ENCODE results near the gene FAM168B.
"Not testable (repeated sequence)": the region's sequence is repeated elsewhere in the genome, so short reads cannot be mapped to it uniquely, and the experiment has no call there.

The FAM168B gene

GRCh38 chr2:131085646-131086045, 7.6 kb downstream of the FAM168B start:
- no peak overlapping the region for H4K91ac ChIP-seq (ENCODE audit: low read depth, low read length)
- WGBS (ENCODE audit: extremely low coverage, insufficient coverage, insufficient read length): no CpG with 5 or more reads among the region's 2 CpGs
- H4K8ac ChIP-seq (ENCODE audit: low read depth, low read length): no peak overlapping the region

GRCh38 chr2:131081190-131081589, 12.1 kb downstream of the FAM168B start:
- DNase-seq: no peak
- no peak overlapping the region for H3K23ac ChIP-seq (ENCODE audit: low read length)
- H2AFZ ChIP-seq (ENCODE audit: insufficient read depth, low read length, poor library complexity): no peak overlapping the region
- no peak overlapping the region for H3K27ac ChIP-seq (ENCODE audit: low read depth, low read length)
- H2BK12ac ChIP-seq (ENCODE audit: low read length): no peak overlapping the region
- no peak overlapping the region for H2BK120ac ChIP-seq (ENCODE audit: insufficient read depth, low read length, poor library complexity)
- H3K18ac ChIP-seq (ENCODE audit: low read length): no peak overlapping the region
- no peak overlapping the region for H2BK5ac ChIP-seq (ENCODE audit: low read depth, low read length, poor library complexity)
- no peaks in the 10 kb centered on the region for H3K27me3 ChIP-seq (ENCODE audit: insufficient read depth, low read length)
- WGBS (ENCODE audit: extremely low coverage, insufficient coverage, insufficient read length): no CpG with 5 or more reads among the region's 4 CpGs
- H3K79me2 ChIP-seq (ENCODE audit: control insufficient read depth, insufficient read depth, low read length, poor library complexity): peaks cover 4% of the 10 kb centered on the region
- H3K4me2 ChIP-seq (ENCODE audit: low read length): no peak overlapping the region
- no peak overlapping the region for H4K12ac ChIP-seq (ENCODE audit: low read depth, low read length)
- no peaks in the 10 kb centered on the region for H3K9me3 ChIP-seq (ENCODE audit: insufficient read depth, low read depth, low read length)
- no peak overlapping the region for H3K4me3 ChIP-seq (ENCODE audit: low read depth, low read length)
- no peak overlapping the region for H4K8ac ChIP-seq (ENCODE audit: low read depth, low read length)
- H3K4me1 ChIP-seq (ENCODE audit: control insufficient read depth in 1 of 2, insufficient read depth in 2 of 2, low read length in 2 of 2): peaks cover under 1 to 4% of the 10 kb centered on the region in 2 experiments
- no peak overlapping the region for H3K9ac ChIP-seq (ENCODE audit: low read length)
- H3K79me1 ChIP-seq (ENCODE audit: low read length): no peaks in the 10 kb centered on the region
- H3K4ac ChIP-seq (ENCODE audit: low read depth, low read length): peak overlapping the region; percentile 1
- no peak overlapping the region for H3K14ac ChIP-seq (ENCODE audit: low read length)
- no peak overlapping the region for H2AK5ac ChIP-seq (ENCODE audit: low read length)
- peaks cover 21 to 36% of the 10 kb centered on the region in 2 experiments for H3K36me3 ChIP-seq (ENCODE audit: control insufficient read depth in 1 of 2, insufficient read depth in 2 of 2, low read length in 2 of 2)
- H4K91ac ChIP-seq (ENCODE audit: low read depth, low read length): no peak overlapping the region

More at GRCh38 chr2:131085646-131086045, 7.6 kb downstream of the FAM168B start:
- H2AK5ac ChIP-seq (ENCODE audit: low read length): no peak overlapping the region
- peaks cover 17 to 32% of the 10 kb centered on the region in 2 experiments for H3K36me3 ChIP-seq (ENCODE audit: control insufficient read depth in 1 of 2, insufficient read depth in 2 of 2, low read length in 2 of 2)
- no peak overlapping the region for H3K18ac ChIP-seq (ENCODE audit: low read length)
- no peak overlapping the region for H2AFZ ChIP-seq (ENCODE audit: insufficient read depth, low read length, poor library complexity)
- H3K27me3 ChIP-seq (ENCODE audit: insufficient read depth, low read length): no peaks in the 10 kb centered on the region
- no peak overlapping the region for H3K27ac ChIP-seq (ENCODE audit: low read depth, low read length)
- H3K4me1 ChIP-seq (ENCODE audit: control insufficient read depth in 1 of 2, insufficient read depth in 2 of 2, low read length in 2 of 2): no peaks in the 10 kb centered on the region
- H3K79me1 ChIP-seq (ENCODE audit: low read length): no peaks in the 10 kb centered on the region
- H2BK5ac ChIP-seq (ENCODE audit: low read depth, low read length, poor library complexity): no peak overlapping the region
- H4K12ac ChIP-seq (ENCODE audit: low read depth, low read length): no peak overlapping the region
- no peak for DNase-seq
- H3K4me2 ChIP-seq (ENCODE audit: low read length): no peak overlapping the region
- peak overlapping the region; percentile 65 for H3K4ac ChIP-seq (ENCODE audit: low read depth, low read length)
- H3K4me3 ChIP-seq (ENCODE audit: low read depth, low read length): no peak overlapping the region
- peaks cover 10% of the 10 kb centered on the region for H3K79me2 ChIP-seq (ENCODE audit: control insufficient read depth, insufficient read depth, low read length, poor library complexity)
- H3K9me3 ChIP-seq (ENCODE audit: insufficient read depth, low read depth, low read length): no peaks in the 10 kb centered on the region
- H3K23ac ChIP-seq (ENCODE audit: low read length): no peak overlapping the region
- no peak overlapping the region for H3K14ac ChIP-seq (ENCODE audit: low read length)
- H2BK12ac ChIP-seq (ENCODE audit: low read length): no peak overlapping the region
- no peak overlapping the region for H3K9ac ChIP-seq (ENCODE audit: low read length)
- no peak overlapping the region for H2BK120ac ChIP-seq (ENCODE audit: insufficient read depth, low read length, poor library complexity)

GRCh38 chr2:131079931-131080330, 13.3 kb downstream of the FAM168B start:
- not testable (repeated sequence) for H3K27me3 ChIP-seq (ENCODE audit: insufficient read depth, low read length); H3K9ac ChIP-seq (ENCODE audit: low read length); H4K12ac ChIP-seq (ENCODE audit: low read depth, low read length); H3K4me2 ChIP-seq (ENCODE audit: low read length); H2BK5ac ChIP-seq (ENCODE audit: low read depth, low read length, poor library complexity); H3K9me3 ChIP-seq (ENCODE audit: insufficient read depth, low read depth, low read length); H3K14ac ChIP-seq (ENCODE audit: low read length); H3K4me1 ChIP-seq (ENCODE audit: control insufficient read depth in 1 of 2, insufficient read depth in 2 of 2, low read length in 2 of 2); H3K79me1 ChIP-seq (ENCODE audit: low read length); H3K27ac ChIP-seq (ENCODE audit: low read depth, low read length); DNase-seq; H3K4me3 ChIP-seq (ENCODE audit: low read depth, low read length); H2AK5ac ChIP-seq (ENCODE audit: low read length); H3K18ac ChIP-seq (ENCODE audit: low read length); H3K4ac ChIP-seq (ENCODE audit: low read depth, low read length); H4K8ac ChIP-seq (ENCODE audit: low read depth, low read length); H3K23ac ChIP-seq (ENCODE audit: low read length); H4K91ac ChIP-seq (ENCODE audit: low read depth, low read length); H2BK120ac ChIP-seq (ENCODE audit: insufficient read depth, low read length, poor library complexity); H2BK12ac ChIP-seq (ENCODE audit: low read length); H2AFZ ChIP-seq (ENCODE audit: insufficient read depth, low read length, poor library complexity)
- Histone ChIP-seq H3K36me3 (ENCODE audit: control insufficient read depth in 1 of 2, insufficient read depth in 2 of 2, low read length in 2 of 2) (peaks cover 30 to 42% of the 10 kb centered on the region in 2 experiments), H3K79me2 (ENCODE audit: control insufficient read depth, insufficient read depth, low read length, poor library complexity) (peaks cover 10% of the 10 kb centered on the region)
- WGBS (ENCODE audit: extremely low coverage, insufficient coverage, insufficient read length): no CpG with 5 or more reads among the region's 6 CpGs

- no peak overlapping the region for H2AFZ ChIP-seq (ENCODE audit: insufficient read depth, low read length, poor library complexity)
- H3K4me3 ChIP-seq (ENCODE audit: low read depth, low read length): no peak overlapping the region
- H2BK5ac ChIP-seq (ENCODE audit: low read depth, low read length, poor library complexity): no peak overlapping the region
- H3K79me1 ChIP-seq (ENCODE audit: low read length): no peaks in the 10 kb centered on the region
- peaks cover 6% of the 10 kb centered on the region for H3K79me2 ChIP-seq (ENCODE audit: control insufficient read depth, insufficient read depth, low read length, poor library complexity)
- DNase-seq: no peak
- H3K18ac ChIP-seq (ENCODE audit: low read length): no peak overlapping the region
- no peak overlapping the region for H3K23ac ChIP-seq (ENCODE audit: low read length)
- no peak overlapping the region for H4K91ac ChIP-seq (ENCODE audit: low read depth, low read length)
- H3K14ac ChIP-seq (ENCODE audit: low read length): no peak overlapping the region
- no peak overlapping the region for H3K4me2 ChIP-seq (ENCODE audit: low read length)
- H3K36me3 ChIP-seq (ENCODE audit: control insufficient read depth in 1 of 2, insufficient read depth in 2 of 2, low read length in 2 of 2): peaks cover 35 to 55% of the 10 kb centered on the region in 2 experiments
- no peak overlapping the region for H3K9ac ChIP-seq (ENCODE audit: low read length)
- no CpG with 5 or more reads among the region's 3 CpGs for WGBS (ENCODE audit: extremely low coverage, insufficient coverage, insufficient read length)
- no peak overlapping the region for H2BK12ac ChIP-seq (ENCODE audit: low read length)
- H3K4ac ChIP-seq (ENCODE audit: low read depth, low read length): peak overlapping the region; percentile 59
- H3K27ac ChIP-seq (ENCODE audit: low read depth, low read length): no peak overlapping the region
- no peak overlapping the region for H2BK120ac ChIP-seq (ENCODE audit: insufficient read depth, low read length, poor library complexity)
- H3K4me1 ChIP-seq (ENCODE audit: control insufficient read depth in 1 of 2, insufficient read depth in 2 of 2, low read length in 2 of 2): peaks cover 4 to 6% of the 10 kb centered on the region in 2 experiments
- H4K12ac ChIP-seq (ENCODE audit: low read depth, low read length): no peak overlapping the region
- no peak overlapping the region for H4K8ac ChIP-seq (ENCODE audit: low read depth, low read length)
- no peak overlapping the region for H2AK5ac ChIP-seq (ENCODE audit: low read length)
- H3K9me3 ChIP-seq (ENCODE audit: insufficient read depth, low read depth, low read length): no peaks in the 10 kb centered on the region
- H3K27me3 ChIP-seq (ENCODE audit: insufficient read depth, low read length): no peaks in the 10 kb centered on the region
Measured at GRCh38 chr2:131077966-131078365, 15.3 kb downstream of the FAM168B start.

All from trophoblast cell (in vitro differentiated cells and primary cell).